ENCODE data around the gene HERC4. TPM values are rescaled to one million over a fixed set of nuclear protein-coding genes. Genes with fewer than 3 reads are reported as not detected.

Gene HERC4, protein sequence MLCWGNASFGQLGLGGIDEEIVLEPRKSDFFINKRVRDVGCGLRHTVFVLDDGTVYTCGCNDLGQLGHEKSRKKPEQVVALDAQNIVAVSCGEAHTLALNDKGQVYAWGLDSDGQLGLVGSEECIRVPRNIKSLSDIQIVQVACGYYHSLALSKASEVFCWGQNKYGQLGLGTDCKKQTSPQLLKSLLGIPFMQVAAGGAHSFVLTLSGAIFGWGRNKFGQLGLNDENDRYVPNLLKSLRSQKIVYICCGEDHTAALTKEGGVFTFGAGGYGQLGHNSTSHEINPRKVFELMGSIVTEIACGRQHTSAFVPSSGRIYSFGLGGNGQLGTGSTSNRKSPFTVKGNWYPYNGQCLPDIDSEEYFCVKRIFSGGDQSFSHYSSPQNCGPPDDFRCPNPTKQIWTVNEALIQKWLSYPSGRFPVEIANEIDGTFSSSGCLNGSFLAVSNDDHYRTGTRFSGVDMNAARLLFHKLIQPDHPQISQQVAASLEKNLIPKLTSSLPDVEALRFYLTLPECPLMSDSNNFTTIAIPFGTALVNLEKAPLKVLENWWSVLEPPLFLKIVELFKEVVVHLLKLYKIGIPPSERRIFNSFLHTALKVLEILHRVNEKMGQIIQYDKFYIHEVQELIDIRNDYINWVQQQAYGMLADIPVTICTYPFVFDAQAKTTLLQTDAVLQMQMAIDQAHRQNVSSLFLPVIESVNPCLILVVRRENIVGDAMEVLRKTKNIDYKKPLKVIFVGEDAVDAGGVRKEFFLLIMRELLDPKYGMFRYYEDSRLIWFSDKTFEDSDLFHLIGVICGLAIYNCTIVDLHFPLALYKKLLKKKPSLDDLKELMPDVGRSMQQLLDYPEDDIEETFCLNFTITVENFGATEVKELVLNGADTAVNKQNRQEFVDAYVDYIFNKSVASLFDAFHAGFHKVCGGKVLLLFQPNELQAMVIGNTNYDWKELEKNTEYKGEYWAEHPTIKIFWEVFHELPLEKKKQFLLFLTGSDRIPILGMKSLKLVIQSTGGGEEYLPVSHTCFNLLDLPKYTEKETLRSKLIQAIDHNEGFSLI
- total RNA-seq (2022; extraction: Qiagen RNA extraction): 25.2 to 31.8 TPM (median 26.4 TPM) in 5 replicates

GRCh38 chr10:68074775-68075549 lies at the start of gene HERC4:
Gene HERC4 (minus strand): TSS chr10:68075283. CDS start chr10:68073108, 2,175 bp downstream.

DNA sequence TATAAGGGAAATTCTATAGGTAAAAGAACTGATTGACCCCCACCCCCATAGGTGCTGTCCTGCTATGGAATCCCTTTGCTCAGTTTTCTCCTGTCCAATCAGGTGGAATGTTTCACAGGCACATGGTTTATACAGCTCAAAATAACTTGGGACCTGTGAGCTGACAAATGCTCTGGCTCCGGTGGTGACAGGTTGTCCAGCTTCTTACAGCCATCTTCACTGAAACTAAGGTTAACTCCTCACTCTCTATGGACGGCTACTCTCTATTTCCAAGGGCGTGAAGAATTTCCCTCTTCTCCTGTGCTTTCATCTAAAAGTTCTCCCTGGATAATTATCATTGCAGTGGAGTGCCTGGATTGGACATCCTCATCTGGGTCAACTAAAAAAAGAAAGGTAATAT lies 34.2 kb upstream of the HERC4 start, which contains the start of gene MYPN:
TSS of gene MYPN (plus strand) at position 158 of the 400 bp plus-strand sequence. CDS start 11,951 bp downstream, outside the sequence.

DNA sequence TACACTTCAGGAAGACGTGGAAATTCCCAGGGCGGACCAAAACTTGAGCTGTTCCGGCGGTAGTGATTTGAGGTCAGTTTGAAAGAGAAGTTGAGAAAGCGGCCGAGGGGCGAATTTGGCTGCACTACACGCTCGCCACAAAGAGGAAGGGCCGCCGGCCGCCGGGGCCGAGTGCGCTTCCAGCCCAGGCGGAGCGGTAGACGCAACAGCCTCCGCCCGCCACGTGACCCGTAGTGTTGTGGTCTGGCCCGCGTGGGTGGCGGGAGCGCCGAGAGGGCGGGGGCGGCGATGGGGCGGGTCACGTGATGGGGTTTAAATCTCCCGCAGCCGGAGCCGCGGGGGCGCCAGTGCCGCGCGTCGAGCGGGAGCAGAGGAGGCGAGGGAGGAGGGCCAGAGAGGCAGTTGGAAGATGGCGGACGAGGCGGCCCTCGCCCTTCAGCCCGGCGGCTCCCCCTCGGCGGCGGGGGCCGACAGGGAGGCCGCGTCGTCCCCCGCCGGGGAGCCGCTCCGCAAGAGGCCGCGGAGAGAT lies 190.7 kb downstream of the HERC4 start, which contains the start of gene SIRT1:
TSS of gene SIRT1 (plus strand) at position 344 of the 529 bp plus-strand sequence. CDS start at position 410, 66 bp downstream.

Other genes starting within 250 kb of the HERC4 start
- 37.8 to 66.0 TPM (median 44.4 TPM) in 5 replicates for gene DNAJC12, start 237.1 kb downstream of the HERC4 start, total RNA-seq (2022; extraction: Qiagen RNA extraction)
- gene SIRT1, start 190.6 kb downstream of the HERC4 start, total RNA-seq (2022; extraction: Qiagen RNA extraction): 15.6 to 19.0 TPM (median 16.8 TPM) in 5 replicates
- 2.0 to 3.4 TPM (median 2.5 TPM) in 5 replicates for gene MYPN, start 34.2 kb upstream of the HERC4 start, total RNA-seq (2022; extraction: Qiagen RNA extraction)
- gene ATOH7, start 156.8 kb upstream of the HERC4 start, total RNA-seq (2022; extraction: Qiagen RNA extraction): 0.09 to 0.33 TPM (median 0.21 TPM) in 5 replicates

Data from A549 treated with dexamethasone at 1 μM for 4 hours (cell line).